GM23338 (cell line): ENCODE data around the gene VDR. TPM values are rescaled to one million over a fixed set of nuclear protein-coding genes. Genes with fewer than 3 reads are reported as not detected.

Experiments used
- ATAC-seq: fragments of 200-7000 bp; cut with Tn5 transposase; 3 replicates; pipeline ENCODE4 v1.9.1; 2020
- DNase-seq: peaks from one replicate; pipeline ENCODE4 v3.0.0-alpha.2; 2015; ENCODE audit warnings: low spot score
- H2AFZ ChIP-seq: fragments of 200-600 bp; sonication (generic); 2 replicates; pipeline ENCODE4 v1.8.0; 2016; ENCODE audit warnings: antibody characterized with exemption, mild to moderate bottlenecking, moderate library complexity
- H3F3A ChIP-seq: fragments of 200-600 bp; sonication (generic); replicated peaks from 2 replicates; pipeline ENCODE4 v1.8.0; 2017; ENCODE audit warnings: antibody characterized with exemption, mixed run types, low read depth
- H3K27ac ChIP-seq: fragments of 200-600 bp; sonication (generic); 2 replicates; pipeline ENCODE4 v1.6.1; 2016; ENCODE audit warnings: low read depth
- H3K27me3 ChIP-seq: fragments of 200-600 bp; sonication (generic); 2 replicates; pipeline ENCODE4 v1.8.0; 2016; ENCODE audit warnings: mild to moderate bottlenecking, mixed run types, moderate library complexity; ENCODE audit not compliant: insufficient read depth
- H3K36me3 ChIP-seq: fragments of 200-600 bp; sonication (generic); 2 replicates; pipeline ENCODE4 v1.8.0; 2016; ENCODE audit warnings: mild to moderate bottlenecking; ENCODE audit not compliant: insufficient read depth
- H3K4me1 ChIP-seq: fragments of 200-600 bp; sonication (generic); 2 replicates; pipeline ENCODE4 v1.8.0; 2016; ENCODE audit warnings: mild to moderate bottlenecking, moderate library complexity; ENCODE audit not compliant: insufficient read depth
- H3K4me2 ChIP-seq: fragments of 200-600 bp; sonication (generic); 2 replicates; pipeline ENCODE4 v1.7.1; 2017; ENCODE audit warnings: mixed run types
- H3K4me3 ChIP-seq: fragments of 200-600 bp; sonication (generic); 2 replicates; pipeline ENCODE4 v1.6.1; 2016; ENCODE audit warnings: mixed run types
- H3K79me2 ChIP-seq: fragments of 200-600 bp; sonication (generic); replicated peaks from 2 replicates; pipeline ENCODE4 v1.8.0; 2017; ENCODE audit warnings: mild to moderate bottlenecking; ENCODE audit not compliant: insufficient read depth
- H3K9me2 ChIP-seq: fragments of 200-600 bp; sonication (generic); 2 replicates; pipeline ENCODE4 v1.8.0; 2017; ENCODE audit not compliant: insufficient read depth
- H4K20me1 ChIP-seq: fragments of 200-600 bp; sonication (generic); replicated peaks from 2 replicates; pipeline ENCODE4 v1.8.0; 2017; ENCODE audit warnings: mild to moderate bottlenecking; ENCODE audit not compliant: insufficient read depth
- H3K27ac Mint-ChIP-seq: 2 replicates; pipeline ENCODE4 v1.8.0; 2020; ENCODE audit warnings: inconsistent platforms, mild to moderate bottlenecking, moderate library complexity, mixed read lengths
- H3K27me3 Mint-ChIP-seq: 3 replicates; pipeline ENCODE4 v1.8.0; 2022; ENCODE audit warnings: low read depth, mild to moderate bottlenecking, moderate library complexity, mixed read lengths, inconsistent platforms; ENCODE audit not compliant: insufficient read depth, poor library complexity
- H3K36me3 Mint-ChIP-seq: 3 replicates; pipeline ENCODE4 v1.8.0; 2021; ENCODE audit warnings: low read depth, mild to moderate bottlenecking, inconsistent platforms, moderate library complexity, mixed read lengths
- H3K4me1 Mint-ChIP-seq: 3 replicates; pipeline ENCODE4 v1.8.0; 2020; ENCODE audit warnings: mild to moderate bottlenecking, inconsistent platforms, mixed read lengths
- H3K4me3 Mint-ChIP-seq: 3 replicates; pipeline ENCODE4 v1.8.0; 2021; ENCODE audit warnings: moderate library complexity, mild to moderate bottlenecking, inconsistent platforms, mixed read lengths
- H3K9me3 Mint-ChIP-seq: 3 replicates; pipeline ENCODE4 v1.8.0; 2020; ENCODE audit warnings: moderate library complexity, mild to moderate bottlenecking, inconsistent platforms, mixed read lengths
- CREB1 ChIP-seq: fragments of 250-450 bp; sonication (Bioruptor Pico); IDR thresholded peaks from 2 replicates; pipeline ENCODE4 v1.5.0; 2020; ENCODE audit warnings: low read depth, mild to moderate bottlenecking, moderate library complexity
- ETS1 ChIP-seq: IDR thresholded peaks from 2 replicates; pipeline ENCODE4 v1.6.1; 2016; ENCODE audit warnings: antibody characterized with exemption
- EZH2 ChIP-seq: fragments of 200-600 bp; sonication (generic); IDR thresholded peaks from one replicate; pipeline ENCODE4 v1.8.0; 2017; ENCODE audit warnings: antibody characterized with exemption, mild to moderate bottlenecking, low read depth; ENCODE audit not compliant: unreplicated experiment
- EZH2phosphoT487 ChIP-seq: fragments of 200-600 bp; sonication (generic); IDR thresholded peaks from one replicate; pipeline ENCODE4 v1.8.1; 2018; ENCODE audit warnings: antibody characterized with exemption; ENCODE audit not compliant: unreplicated experiment
- JUNB ChIP-seq: IDR thresholded peaks from one replicate; pipeline ENCODE4 v1.6.1; 2016; ENCODE audit warnings: antibody characterized with exemption; ENCODE audit not compliant: unreplicated experiment
- NANOG ChIP-seq: IDR thresholded peaks from 2 replicates; pipeline ENCODE4 v1.6.1; 2016; ENCODE audit warnings: antibody characterized with exemption, borderline replicate concordance
- POLR2AphosphoS5 ChIP-seq: IDR thresholded peaks from 2 replicates; pipeline ENCODE4 v1.6.1; 2016; ENCODE audit warnings: antibody characterized with exemption, low read depth
- REST ChIP-seq: IDR thresholded peaks from one replicate; pipeline ENCODE4 v1.6.1; 2018; ENCODE audit warnings: antibody characterized with exemption; ENCODE audit not compliant: unreplicated experiment
- ZNF114 ChIP-seq: fragments of 250-450 bp; sonication (Bioruptor Pico); IDR thresholded peaks from 2 replicates; pipeline ENCODE4 v1.5.0; 2020; ENCODE audit warnings: mild to moderate bottlenecking, moderate library complexity
- ZNF331 ChIP-seq: fragments of 250-450 bp; sonication (Bioruptor Pico); IDR thresholded peaks from 2 replicates; pipeline ENCODE4 v1.5.0; 2020; ENCODE audit warnings: low read depth, mild to moderate bottlenecking, moderate library complexity
- ZNF462 ChIP-seq: fragments of 250-450 bp; sonication (Bioruptor Pico); IDR thresholded peaks from 2 replicates; pipeline ENCODE4 v1.5.0; 2020; ENCODE audit warnings: mild to moderate bottlenecking, moderate library complexity
- polyA plus RNA-seq: library from polyadenylated mRNA; unstranded; fragments of >200 nt; fragmentation: Nextera tagmentation; extraction: Ambion mirVana; gene quantifications from 2 replicates; pipeline ENCODE4 v1.2.1, GENCODE V29; 2016
- total RNA-seq: library from RNA; depleted of rRNA; stranded (reverse); fragments of >200 nt; shearing (Covaris generic); gene quantifications from 2 replicates; pipeline ENCODE4 v1.2.3, GENCODE V29; 2014

Gene VDR
- total and polyA plus RNA-seq, 2 experiments from 2014 or later = 0.37 to 1.4 TPM

- TF ChIP-seq ZNF462 (CRISPR knock-in tag) (no peak), EZH2 (no peak), EZH2phosphoT487 (no peak), ZNF114 (CRISPR knock-in tag) (no peak)
Measured at GRCh38 chr12:47875746-47876439, 28.9 kb downstream of the VDR start (continued).

GRCh38 chr12:47874316-47874715 lies 30.5 kb downstream of the VDR start:
- Histone ChIP-seq H3K27me3 (no peaks in the 10 kb centered on the region), H3K27ac (no peak overlapping the region), H3F3A (no peaks in the 10 kb centered on the region), H3K4me3 (no peak overlapping the region), H3K4me1 (peaks cover 7% of the 10 kb centered on the region), H3K79me2 (no peaks in the 10 kb centered on the region), H3K4me2 (no peak overlapping the region), H2AFZ (no peak overlapping the region), H3K9me2 (no peaks in the 10 kb centered on the region), H3K36me3 (no peaks in the 10 kb centered on the region), H4K20me1 (no peaks in the 10 kb centered on the region)
- peaks cover 6% of the 10 kb centered on the region for H3K27me3 Mint-ChIP-seq
- H3K27ac Mint-ChIP-seq = no peak overlapping the region
- H3K36me3 Mint-ChIP-seq = no peaks in the 10 kb centered on the region; the same call in 2 of the 3 replicates
- DNase-seq (no peak), ATAC-seq (no peak)
- no peaks in the 10 kb centered on the region for H3K9me3 Mint-ChIP-seq
- H3K4me3 Mint-ChIP-seq = no peak overlapping the region
- H3K4me1 Mint-ChIP-seq = peaks cover 12% of the 10 kb centered on the region
- TF ChIP-seq ETS1 (no peak), REST (no peak), ZNF331 (CRISPR knock-in tag) (no peak), NANOG (no peak), CREB1 (CRISPR knock-in tag) (no peak), JUNB (no peak), POLR2AphosphoS5 (no peak), EZH2phosphoT487 (no peak)
